GM12872 (cell line): ENCODE data around the gene RFC3.

ENCODE experiments used
- TF ChIP-seq, protein P1 (sequence below): IDR thresholded peaks from 3 replicates; pipeline ENCODE4 v1.5.1; 2011; ENCODE audit warnings: low read depth, mild to moderate bottlenecking, low read length, moderate library complexity; ENCODE audit not compliant: insufficient read depth

RFC3 gene

DNA sequence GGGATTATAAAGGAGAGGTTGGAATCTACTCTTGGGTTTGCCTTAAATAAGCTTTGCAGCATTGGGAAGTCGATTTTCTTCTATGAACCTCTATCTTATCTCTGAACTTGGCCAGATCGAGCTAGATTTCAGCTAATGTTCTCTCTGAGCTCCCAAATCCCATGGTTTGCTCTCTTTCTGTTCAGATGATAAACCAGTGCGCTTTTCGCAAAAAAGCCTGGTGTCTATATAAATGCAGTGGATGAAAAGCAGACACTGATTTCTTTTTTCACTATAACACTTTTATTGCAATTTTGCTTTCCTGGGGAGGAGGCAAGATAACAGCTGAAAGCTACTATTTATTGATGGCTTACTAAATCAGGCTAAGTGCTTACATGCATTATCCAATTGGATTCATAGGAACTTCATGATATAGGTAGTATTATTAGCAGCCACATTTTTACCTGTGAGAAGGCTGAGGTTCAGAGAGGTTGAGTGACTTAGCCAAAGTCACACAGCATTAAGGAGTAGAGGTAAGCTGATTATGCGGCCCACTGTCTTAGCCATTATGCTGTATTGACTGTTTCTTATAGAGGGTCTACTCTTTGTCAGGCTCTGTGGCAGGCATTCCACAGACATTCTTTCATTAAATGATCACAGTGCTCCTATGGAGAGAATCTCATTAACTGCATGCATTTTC, 58.9 kb downstream of the RFC3 start:
- TF ChIP-seq, protein P1, sequence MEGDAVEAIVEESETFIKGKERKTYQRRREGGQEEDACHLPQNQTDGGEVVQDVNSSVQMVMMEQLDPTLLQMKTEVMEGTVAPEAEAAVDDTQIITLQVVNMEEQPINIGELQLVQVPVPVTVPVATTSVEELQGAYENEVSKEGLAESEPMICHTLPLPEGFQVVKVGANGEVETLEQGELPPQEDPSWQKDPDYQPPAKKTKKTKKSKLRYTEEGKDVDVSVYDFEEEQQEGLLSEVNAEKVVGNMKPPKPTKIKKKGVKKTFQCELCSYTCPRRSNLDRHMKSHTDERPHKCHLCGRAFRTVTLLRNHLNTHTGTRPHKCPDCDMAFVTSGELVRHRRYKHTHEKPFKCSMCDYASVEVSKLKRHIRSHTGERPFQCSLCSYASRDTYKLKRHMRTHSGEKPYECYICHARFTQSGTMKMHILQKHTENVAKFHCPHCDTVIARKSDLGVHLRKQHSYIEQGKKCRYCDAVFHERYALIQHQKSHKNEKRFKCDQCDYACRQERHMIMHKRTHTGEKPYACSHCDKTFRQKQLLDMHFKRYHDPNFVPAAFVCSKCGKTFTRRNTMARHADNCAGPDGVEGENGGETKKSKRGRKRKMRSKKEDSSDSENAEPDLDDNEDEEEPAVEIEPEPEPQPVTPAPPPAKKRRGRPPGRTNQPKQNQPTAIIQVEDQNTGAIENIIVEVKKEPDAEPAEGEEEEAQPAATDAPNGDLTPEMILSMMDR = no peak

DNA sequence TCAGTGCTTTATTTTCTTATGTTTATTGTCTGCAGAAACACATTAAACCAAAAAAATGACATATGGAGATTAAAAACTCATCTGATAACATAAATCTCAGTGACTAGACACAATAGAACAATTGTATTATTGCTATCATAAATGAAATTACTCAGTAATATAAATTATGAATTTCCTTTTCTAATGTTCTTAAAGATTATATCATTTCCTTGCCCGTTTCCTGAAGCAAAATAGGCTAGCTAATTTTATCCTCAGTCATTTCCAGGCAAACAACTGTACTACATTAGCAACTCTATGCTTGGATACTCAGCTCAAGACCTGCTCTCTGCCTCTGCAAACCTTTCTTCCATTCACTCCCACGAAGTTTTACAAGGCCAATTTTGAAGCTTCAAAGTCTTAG, 61.2 kb downstream of the RFC3 start:
- TF ChIP-seq, protein P1 = no peak

DNA sequence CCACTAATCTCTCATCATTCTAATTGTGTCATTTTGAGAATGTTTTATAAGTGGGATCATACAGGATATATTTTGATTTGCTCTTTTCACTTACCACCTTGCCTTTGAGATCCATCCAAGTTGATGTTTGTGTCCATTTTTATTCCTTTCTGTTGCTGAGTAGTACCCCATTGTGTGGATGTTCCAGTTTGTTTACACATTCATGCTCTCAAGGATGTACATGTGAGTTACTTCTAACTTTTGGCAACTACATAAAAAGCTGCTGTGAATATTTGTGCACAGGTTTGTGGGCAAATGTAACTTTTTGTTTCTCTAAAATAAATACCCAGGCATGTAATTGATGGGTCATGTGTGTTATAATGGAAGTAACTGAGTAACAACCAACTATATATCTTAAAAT, 64.9 kb downstream of the RFC3 start:
- TF ChIP-seq, protein P1 = no peak

DNA sequence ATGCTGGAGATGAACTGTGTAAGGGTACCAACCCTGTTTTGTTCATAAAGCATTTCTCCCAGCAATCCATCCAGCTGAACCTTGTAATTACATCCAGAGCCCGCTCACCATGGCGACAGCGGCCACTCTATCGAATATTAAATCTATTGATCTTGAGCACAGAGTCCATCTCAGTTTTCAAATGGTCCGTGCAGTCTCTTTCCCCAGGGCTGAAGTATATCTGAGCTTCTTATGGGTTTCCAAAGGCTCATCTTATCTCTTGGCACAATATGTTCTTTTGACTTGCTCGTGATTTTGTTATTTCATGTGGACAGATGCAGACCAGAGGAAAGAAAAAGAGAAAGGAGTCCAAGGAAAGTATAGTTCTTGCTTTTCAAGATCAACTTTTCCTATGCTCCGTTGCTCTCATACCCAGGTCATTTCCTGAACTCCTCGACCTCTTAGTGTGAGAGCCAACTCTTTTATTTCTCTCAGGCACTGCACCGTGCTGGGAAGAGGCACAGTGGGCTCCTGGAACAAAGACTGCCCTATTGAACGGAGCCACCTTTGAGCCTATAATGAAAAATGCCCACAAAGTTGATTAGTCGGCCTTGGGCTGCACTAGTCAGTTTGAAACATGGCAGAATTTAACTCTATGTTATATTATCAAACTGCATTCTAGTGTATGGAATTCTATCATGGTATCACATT, 66.7 kb downstream of the RFC3 start:
- TF ChIP-seq, protein P1 = no peak
